Naive thymus-derived CD4-positive, alpha-beta T cell (primary cell): ENCODE results near the gene TRIM50. TPM values are rescaled to one million over a fixed set of nuclear protein-coding genes. Genes with fewer than 3 reads are reported as not detected.
"Not testable (repeated sequence)": the region's sequence is repeated elsewhere in the genome, so short reads cannot be mapped to it uniquely, and the experiment has no call there.

ENCODE experiments used
- ATAC-seq: fragments of 150-1000 bp; cut with Tn5 transposase; 2 replicates; pipeline ENCODE4 v1.10.0; 2021; ENCODE audit warnings: mild to moderate bottlenecking, moderate library complexity
- CTCF ChIA-PET: fragments of 350-600 bp; sonication (Branson Sonifier 250); formaldehyde crosslinking; loops from one replicate; lab custom pipeline; 2021; ENCODE audit warnings: antibody characterized with exemption; lab: Charles Lee
- POLR2A ChIA-PET: fragments of 350-600 bp; sonication (Branson Sonifier 250); formaldehyde crosslinking; loops from one replicate; lab custom pipeline; 2021; ENCODE audit warnings: antibody characterized with exemption, inconsistent platforms; lab: Charles Lee
- DNase-seq, 9 donors: peaks; one replicate each; pipeline versions ENCODE4 v3.0.0 to v3.0.0-alpha.2; 2020 to 2022; ENCODE audit warnings: mixed read lengths in 1 of 9
- H3K27ac ChIP-seq: one replicate; pipeline ENCODE4 v1.7.0; 2013; ENCODE audit warnings: mild to moderate bottlenecking, low read depth, low read length, moderate library complexity
- H3K27me3 ChIP-seq, 2 donors: one replicate each; pipeline ENCODE4 v1.7.0; 2013; ENCODE audit warnings: low read length in 2 of 2, mild to moderate bottlenecking in 2 of 2, moderate library complexity in 2 of 2; ENCODE audit not compliant: control insufficient read depth in 2 of 2, insufficient read depth in 2 of 2
- H3K36me3 ChIP-seq, 3 experiments: 1 replicate in 2 of 3; 2 replicates in 1 of 3; pipeline ENCODE4 v1.7.0; 2013; ENCODE audit warnings: low read length in 3 of 3, mild to moderate bottlenecking in 3 of 3, moderate library complexity in 1 of 3; ENCODE audit not compliant: insufficient read depth in 3 of 3, control insufficient read depth in 2 of 3
- H3K4me1 ChIP-seq, 2 donors: one replicate each; pipeline ENCODE4 v1.7.0; 2013; ENCODE audit warnings: low read length in 2 of 2, mild to moderate bottlenecking in 2 of 2, moderate library complexity in 1 of 2; ENCODE audit not compliant: control insufficient read depth in 2 of 2, insufficient read depth in 2 of 2
- H3K4me3 ChIP-seq: 2 replicates; pipeline ENCODE4 v1.7.0; 2013; ENCODE audit warnings: mild to moderate bottlenecking, low read length
- H3K9me3 ChIP-seq, 3 experiments: 1 replicate in 2 of 3; 2 replicates in 1 of 3; pipeline ENCODE4 v1.7.0; 2013; ENCODE audit warnings: low read length in 3 of 3; ENCODE audit not compliant: control insufficient read depth in 2 of 3
- H3K27ac Mint-ChIP-seq, 9 donors: one replicate each; pipeline ENCODE4 v1.8.0; 2020 to 2022; ENCODE audit warnings: mixed read lengths in 9 of 9, mild to moderate bottlenecking in 8 of 9, moderate library complexity in 5 of 9, inconsistent platforms in 2 of 9
- H3K27me3 Mint-ChIP-seq, 5 donors: one replicate each; pipeline ENCODE4 v1.8.0; 2021 to 2022; ENCODE audit warnings: mixed read lengths in 5 of 5, mild to moderate bottlenecking in 1 of 5
- H3K36me3 Mint-ChIP-seq, 5 donors: one replicate each; pipeline ENCODE4 v1.8.0; 2020 to 2022; ENCODE audit warnings: mixed read lengths in 5 of 5, mild to moderate bottlenecking in 3 of 5, inconsistent platforms in 1 of 5
- H3K4me1 Mint-ChIP-seq, 7 donors: one replicate each; pipeline ENCODE4 v1.8.0; 2020 to 2022; ENCODE audit warnings: mixed read lengths in 7 of 7, mild to moderate bottlenecking in 3 of 7, inconsistent platforms in 1 of 7
- H3K4me3 Mint-ChIP-seq, 10 donors: one replicate each; pipeline ENCODE4 v1.8.0; 2020 to 2022; ENCODE audit warnings: mild to moderate bottlenecking in 10 of 10, mixed read lengths in 10 of 10, moderate library complexity in 6 of 10, inconsistent platforms in 2 of 10
- H3K9me3 Mint-ChIP-seq, 11 donors: one replicate each; pipeline ENCODE4 v1.8.0; 2020 to 2022; ENCODE audit warnings: mixed read lengths in 11 of 11, mild to moderate bottlenecking in 4 of 11, inconsistent platforms in 1 of 11, moderate library complexity in 1 of 11
- intact Hi-C, 2 donors: fragments of 100-400 bp; cut with micrococcal nuclease; formaldehyde crosslinking; loops; one replicate each; pipeline ENCODE4 v1.15.1; 2023
- polyA plus RNA-seq, 2 donors: library from polyadenylated mRNA; unstranded; fragments of 300-500 nt; fragmentation: Illumina TruSeq; gene quantifications; one replicate each; pipeline ENCODE4 v1.2.3, GENCODE V29; 2021
- total RNA-seq, 6 experiments: library from RNA in 5 of 6; stranded (reverse) in 5 of 6; gene quantifications; 1 replicate in 5 of 6; 2 replicates in 1 of 6; pipeline ENCODE4 v1.2.3 and lab custom pipeline; 2021 to 2026

TRIM50 gene
- total and polyA plus RNA-seq, 7 experiments from 2014 or later: not detected

- Histone ChIP-seq H3K4me1 (no peaks in the 10 kb centered on the region), H3K36me3 (no peaks in the 10 kb centered on the region), H3K9me3 (no peaks in the 10 kb centered on the region), H3K27ac (no peak overlapping the region), H3K4me3 (no peak overlapping the region), H3K27me3 (no peaks in the 10 kb centered on the region)
- no peak for DNase-seq
- ChIA-PET POLR2A (no interaction called here), CTCF (no interaction called here)
- intact Hi-C loops: no loop called here
- Mint-ChIP-seq H3K4me1 (peaks cover 0 to 4% (median 0%) of the 10 kb centered on the region in 7 donors), H3K36me3 (no peaks in the 10 kb centered on the region), H3K4me3 (no peak overlapping the region), H3K27ac (peak overlapping the region in 1 of 9 donors; percentile 42), H3K27me3 (peaks cover 0 to 9% (median 0%) of the 10 kb centered on the region in 5 donors), H3K9me3 (no peaks in the 10 kb centered on the region)
- ATAC-seq: no peak
Measured at GRCh38 chr7:73329861-73330581, 2.1 kb upstream of the TRIM50 start.

- no peaks in the 10 kb centered on the region for H3K9me3 Mint-ChIP-seq
- peaks cover 0 to 15% (median 8%) of the 10 kb centered on the region in 7 donors for H3K4me1 Mint-ChIP-seq
Measured at GRCh38 chr7:73328696-73329095, 814 bp upstream of the TRIM50 start.

DNA sequence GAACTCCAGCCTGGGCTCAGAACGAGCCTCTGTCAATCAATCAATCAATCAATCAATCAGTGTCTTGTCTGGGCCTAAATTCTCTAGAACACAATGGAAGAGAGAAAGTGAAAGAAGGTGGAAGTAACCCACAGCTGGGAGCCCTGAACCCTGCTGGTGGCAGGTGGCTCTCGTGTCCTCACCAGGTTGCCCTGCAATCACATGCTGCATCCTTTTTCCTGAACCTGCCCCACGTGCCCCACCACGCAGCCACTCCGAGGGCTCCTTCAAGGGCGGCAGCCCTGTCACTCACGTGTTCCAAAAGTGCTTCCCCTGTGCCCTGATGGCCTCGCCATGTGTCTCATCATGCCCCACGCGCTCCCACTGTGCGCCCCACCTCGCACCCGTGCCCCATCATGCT is 433 bp downstream of the TRIM50 start:
- DNase-seq, H3K9me3 ChIP-seq, H3K36me3 ChIP-seq, H3K27me3 Mint-ChIP-seq, ATAC-seq, H3K27ac ChIP-seq, H3K4me1 ChIP-seq, intact Hi-C loops, H3K9me3 Mint-ChIP-seq, H3K27me3 ChIP-seq, CTCF ChIA-PET, H3K4me3 ChIP-seq, H3K36me3 Mint-ChIP-seq, H3K4me3 Mint-ChIP-seq: not testable (repeated sequence)
- POLR2A ChIA-PET: interaction anchor here (0.6 kb wide), 1 partner anchor 40 kb away, joined by 3 read pairs; no protein-coding TSS in a partner anchor
- Mint-ChIP-seq H3K27ac (peak overlapping the region in 1 of 9 donors; percentile 53), H3K4me1 (peaks cover 0 to 20% (median 14%) of the 10 kb centered on the region in 7 donors)

More at GRCh38 chr7:73328696-73329095, 814 bp upstream of the TRIM50 start:
- DNase-seq: no peak
- Histone ChIP-seq H3K9me3 (no peaks in the 10 kb centered on the region), H3K27ac (no peak overlapping the region), H3K4me1 (peaks cover 4 to 5% of the 10 kb centered on the region in 2 donors), H3K36me3 (no peaks in the 10 kb centered on the region), H3K27me3 (no peaks in the 10 kb centered on the region), H3K4me3 (no peak overlapping the region)
- intact Hi-C loops: no loop called here
- no peak overlapping the region for H3K27ac Mint-ChIP-seq
- no peak overlapping the region for H3K4me3 Mint-ChIP-seq
- peaks cover 0 to under 1% (median 0%) of the 10 kb centered on the region in 5 donors for H3K27me3 Mint-ChIP-seq
- H3K36me3 Mint-ChIP-seq: no peaks in the 10 kb centered on the region
- ATAC-seq: no peak
- ChIA-PET CTCF (no interaction called here), POLR2A (no interaction called here)

GRCh38 chr7:73325424-73325823 is 2.5 kb downstream of the TRIM50 start:
- H3K4me3 ChIP-seq, DNase-seq, H3K27me3 ChIP-seq, H3K4me1 ChIP-seq, H3K4me3 Mint-ChIP-seq, H3K36me3 ChIP-seq, H3K27me3 Mint-ChIP-seq, H3K36me3 Mint-ChIP-seq, POLR2A ChIA-PET, ATAC-seq, H3K9me3 ChIP-seq, H3K9me3 Mint-ChIP-seq, H3K27ac ChIP-seq: not testable (repeated sequence)
- CTCF ChIA-PET: interaction anchor here (1.6 kb wide), 1 partner anchor 126 kb away, joined by 3 read pairs; no protein-coding TSS in a partner anchor
- peaks cover 0 to 20% (median 14%) of the 10 kb centered on the region in 7 donors for H3K4me1 Mint-ChIP-seq
- intact Hi-C loops: loop anchor here in 1 of 2 donors (2.0 kb wide), 1 partner anchor 399 kb away; no protein-coding TSS in a partner anchor
- H3K27ac Mint-ChIP-seq: peak overlapping the region in 2 of 9 donors; percentile 10 to 36

GRCh38 chr7:73324081-73324845 is 3.6 kb downstream of the TRIM50 start:
- CTCF ChIA-PET: interaction anchor here (0.8 to 3.0 kb wide), 6 partner anchors 9 to 149 kb away, joined by 3 to 24 read pairs (median 4); no protein-coding TSS in a partner anchor
- not testable (repeated sequence) for H3K4me1 ChIP-seq, H3K27ac ChIP-seq, H3K36me3 Mint-ChIP-seq, H3K9me3 Mint-ChIP-seq, H3K27me3 Mint-ChIP-seq, H3K36me3 ChIP-seq, H3K9me3 ChIP-seq, H3K27me3 ChIP-seq
- DNase-seq (peak; percentile 25 to 60 (median 36)), ATAC-seq (peak; percentile 90)
- POLR2A ChIA-PET: interaction anchor here (0.6 to 0.9 kb wide), 3 partner anchors 15 to 86 kb away, joined by 3 to 4 read pairs (median 3); partner anchors contain the start of gene NSUN5
- Mint-ChIP-seq H3K4me1 (peaks cover 0 to 20% (median 14%) of the 10 kb centered on the region in 7 donors), H3K4me3 (peak overlapping the region; percentile 59 to 80 (median 76)), H3K27ac (peak overlapping the region in 5 of 9 donors; percentile 25 to 62 (median 52))
- H3K4me3 ChIP-seq: peak overlapping the region; percentile 59
- intact Hi-C loops: loop anchor here (1.0 to 5.0 kb wide), 4 partner anchors 108 to 401 kb away; partner anchors contain the start of gene FZD9 (in 1 of the 2)

DNA sequence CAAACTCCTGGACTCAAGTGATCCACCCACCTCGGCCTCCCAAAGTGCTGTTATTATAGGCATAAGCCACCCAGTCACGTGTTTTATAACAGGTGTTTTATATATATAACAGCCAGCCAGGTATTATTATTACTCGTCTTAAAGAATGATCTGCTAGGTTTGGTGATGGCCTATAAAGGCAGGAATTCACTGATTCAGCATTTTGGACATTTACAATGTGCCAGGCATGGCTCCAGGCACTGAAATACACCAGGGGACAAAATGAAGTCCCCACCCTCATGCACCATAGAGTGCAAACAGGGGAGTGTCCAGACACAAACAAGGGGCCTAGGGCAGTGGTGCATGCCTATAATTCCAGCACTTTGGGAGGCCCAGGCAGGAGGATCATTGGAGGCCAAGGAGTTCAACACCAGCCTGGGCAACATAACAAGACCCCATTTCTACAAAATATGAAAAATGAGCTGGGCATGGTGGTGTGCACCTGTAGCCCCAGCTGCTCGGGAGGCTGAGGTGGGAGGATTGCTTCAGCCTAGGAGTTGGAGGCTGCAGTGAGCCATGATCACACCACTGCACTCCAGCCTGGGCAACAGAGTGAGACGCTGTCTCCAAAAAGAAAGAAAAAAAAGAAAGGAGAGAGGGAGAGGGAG is 4.3 kb downstream of the TRIM50 start:
- intact Hi-C loops: loop anchor here (1.0 to 5.0 kb wide), 4 partner anchors 109 to 401 kb away; partner anchors contain the start of gene FZD9 (in 1 of the 2)
- not testable (repeated sequence) for H3K27me3 Mint-ChIP-seq

More for the DNA sequence above, 4.3 kb downstream of the TRIM50 start:
- H3K27me3 ChIP-seq, H3K36me3 ChIP-seq, H3K36me3 Mint-ChIP-seq, H3K4me1 ChIP-seq, ATAC-seq, H3K9me3 Mint-ChIP-seq, DNase-seq, H3K27ac ChIP-seq, H3K9me3 ChIP-seq: not testable (repeated sequence)
- H3K4me3 ChIP-seq: peak overlapping the region; percentile 59
- ChIA-PET CTCF (interaction anchor here (0.8 to 3.0 kb wide), 7 partner anchors 9 to 150 kb away, joined by 3 to 24 read pairs (median 3); no protein-coding TSS in a partner anchor), POLR2A (interaction anchor here (0.9 kb wide), 1 partner anchor 15 kb away, joined by 3 read pairs; the partner anchor contains the start of gene NSUN5)
- Mint-ChIP-seq H3K4me1 (peaks cover 0 to 20% (median 14%) of the 10 kb centered on the region in 7 donors), H3K27ac (peak overlapping the region in 4 of 9 donors; percentile 47 to 62 (median 56)), H3K4me3 (peak overlapping the region; percentile 59 to 80 (median 76))
